ENCODE data around the gene SNX7.

The SNX7 gene

DNA sequence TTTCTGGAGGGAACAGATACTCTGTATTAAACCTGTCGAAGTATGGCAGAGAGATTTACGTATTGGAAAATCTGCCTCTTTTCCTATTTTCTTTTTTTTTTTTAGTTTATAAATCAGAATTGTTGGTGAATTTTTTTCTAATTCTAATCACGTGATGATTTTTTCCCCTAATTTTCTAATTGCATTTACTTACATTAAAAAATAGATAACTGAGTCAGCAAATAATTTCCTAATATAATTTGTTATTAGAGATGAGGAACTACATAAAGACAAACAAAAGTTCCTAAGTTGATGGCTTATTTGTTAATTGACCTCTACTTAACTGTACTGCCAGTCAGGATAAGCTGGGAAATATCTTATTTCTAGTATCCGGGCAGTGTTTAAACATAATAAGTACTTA is 34.6 kb downstream of the SNX7 start:
- no peak for DNase-seq (ENCODE audit: low read depth in 1 of 2, low spot score in 1 of 2)

DNA sequence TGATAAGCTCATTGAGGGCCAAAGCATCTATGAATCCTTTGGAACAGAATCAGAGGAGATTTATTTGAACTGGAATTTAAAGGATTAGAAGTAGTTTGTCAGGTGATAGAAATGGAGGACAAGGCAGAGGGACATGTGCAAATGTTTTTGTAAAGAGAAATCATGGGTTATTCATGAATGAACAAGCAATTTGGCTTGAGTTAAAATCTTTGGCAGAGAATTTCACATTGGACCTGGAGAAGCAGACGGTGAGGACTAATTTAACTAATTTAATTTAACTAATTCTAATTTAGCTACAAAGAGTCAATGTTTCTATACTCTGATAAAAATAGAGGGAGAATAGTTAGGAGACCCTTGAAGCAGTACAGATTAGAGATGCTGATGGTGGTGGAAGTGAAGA is 36.3 kb downstream of the SNX7 start:
- DNase-seq (ENCODE audit: low read depth in 1 of 2, low spot score in 1 of 2) = no peak

DNA sequence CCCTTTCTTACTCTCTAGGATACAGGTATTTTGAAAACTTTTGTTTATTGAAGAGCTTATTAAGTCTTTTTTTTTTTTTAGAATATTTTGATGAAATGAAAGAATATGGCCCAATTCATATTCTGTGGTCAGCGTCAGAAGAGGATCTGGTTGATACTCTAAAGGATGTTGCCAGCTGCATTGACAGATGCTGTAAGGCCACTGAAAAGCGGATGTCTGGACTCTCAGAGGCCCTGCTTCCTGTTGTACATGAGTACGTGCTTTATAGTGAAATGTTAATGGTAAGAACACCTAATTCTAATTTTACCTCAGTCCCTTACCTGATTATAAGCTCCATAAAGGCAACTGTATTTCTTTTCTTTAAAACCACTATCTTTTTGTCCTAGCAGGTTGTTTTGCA is 37.1 kb downstream of the SNX7 start:
- DNase-seq (ENCODE audit: low read depth in 1 of 2, low spot score in 1 of 2) = no peak

DNA sequence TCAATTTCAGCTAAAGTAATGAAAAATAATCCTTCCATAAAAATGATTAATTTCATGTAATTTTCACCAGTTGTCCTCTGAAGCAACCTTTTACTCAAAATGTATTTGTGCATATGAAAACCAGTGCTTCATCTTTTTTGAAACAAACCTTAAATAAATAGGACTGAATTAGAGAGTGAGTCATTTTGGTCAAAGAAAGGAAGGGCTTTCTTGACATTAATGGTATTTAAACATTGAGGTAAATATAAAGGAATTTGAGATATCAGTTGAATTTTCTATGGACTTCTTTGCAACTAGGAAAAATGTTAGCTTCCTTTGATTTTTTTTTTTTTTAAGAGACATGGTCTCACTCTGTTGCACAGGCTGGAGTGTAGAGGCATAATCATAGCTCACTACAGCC is 38.7 kb downstream of the SNX7 start:
- DNase-seq (ENCODE audit: low read depth in 1 of 2, low spot score in 1 of 2) = no peak

DNA sequence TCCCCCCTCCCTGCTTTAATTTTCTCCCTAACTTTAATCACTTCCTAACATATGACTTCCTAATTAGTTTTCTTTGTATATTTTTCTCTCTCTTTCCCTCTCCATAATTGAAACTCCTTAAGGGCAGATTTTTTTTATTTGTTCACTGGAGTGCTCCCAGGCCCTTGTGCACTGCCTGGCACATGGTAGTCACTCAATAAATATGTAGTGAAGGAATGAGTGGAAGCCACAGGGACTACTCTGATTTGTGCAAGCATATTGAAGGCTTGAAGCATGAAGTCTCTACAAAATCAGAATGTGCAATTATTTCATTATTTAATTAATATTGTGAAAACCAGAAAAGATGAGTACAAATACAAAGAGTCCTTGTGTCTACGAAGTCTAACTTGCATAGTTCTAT is 41.5 kb downstream of the SNX7 start:
- no peak for DNase-seq (ENCODE audit: low read depth in 1 of 2, low spot score in 1 of 2)

DNA sequence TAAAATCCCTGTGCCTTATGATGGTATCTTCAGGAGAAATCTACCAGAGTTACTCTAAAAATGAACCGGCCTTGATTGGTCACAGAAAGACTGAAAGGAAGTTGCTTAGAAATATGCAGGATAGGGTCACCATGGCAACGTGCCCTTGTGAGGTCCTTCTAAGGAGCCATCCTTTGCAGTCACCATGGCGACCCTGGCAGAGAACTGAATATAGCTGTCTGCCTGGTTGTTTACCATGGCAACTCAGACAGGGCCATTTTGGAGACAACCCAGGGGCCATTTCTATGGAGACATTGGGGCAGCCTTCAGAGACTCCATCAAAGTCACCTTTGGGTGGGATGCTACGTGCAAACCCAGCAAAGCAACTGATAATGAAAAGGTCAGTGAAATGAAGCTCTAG is 43.0 kb downstream of the SNX7 start:
- DNase-seq (ENCODE audit: low read depth in 1 of 2, low spot score in 1 of 2) = no peak

DNA sequence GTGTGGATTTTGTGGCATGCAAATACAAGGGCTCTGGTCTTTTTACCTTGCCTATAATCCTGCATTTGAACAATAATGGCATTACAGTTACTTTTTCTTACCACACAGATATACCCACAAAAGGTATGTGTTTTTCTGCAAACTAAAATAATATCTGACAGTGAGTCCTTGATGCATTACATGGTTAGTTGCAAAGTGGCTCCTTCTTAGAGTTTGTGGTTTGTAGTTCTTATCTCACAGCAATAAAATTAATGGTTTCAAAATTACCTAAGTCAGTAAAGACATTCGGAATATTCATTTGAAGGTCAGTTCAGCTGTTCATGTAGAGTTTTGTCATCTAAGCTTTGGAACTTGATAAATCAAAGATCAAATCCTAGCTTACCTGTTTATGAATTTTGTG is 43.5 kb downstream of the SNX7 start:
- no peak for DNase-seq (ENCODE audit: low read depth in 1 of 2, low spot score in 1 of 2)

DNA sequence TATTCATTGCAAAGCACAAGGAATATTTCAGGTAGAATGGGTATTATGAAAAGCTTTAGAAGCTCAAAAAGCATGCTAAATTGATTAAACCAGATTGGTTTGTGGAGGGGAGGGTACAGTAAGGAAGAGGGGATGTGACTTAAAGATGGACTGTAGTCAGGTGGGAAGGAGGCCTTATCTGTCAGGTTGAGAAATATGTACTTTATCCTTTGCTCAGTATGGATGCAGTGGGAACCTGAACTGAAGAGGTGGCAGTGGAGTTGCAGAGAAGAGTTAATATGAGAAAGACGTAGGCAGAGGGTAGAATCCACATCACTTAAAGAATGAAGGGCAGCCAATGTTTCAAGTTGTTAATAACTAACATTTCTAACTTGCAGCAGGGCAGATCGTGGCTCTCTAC is 44.1 kb downstream of the SNX7 start:
- DNase-seq (ENCODE audit: low read depth in 1 of 2, low spot score in 1 of 2) = no peak

DNA sequence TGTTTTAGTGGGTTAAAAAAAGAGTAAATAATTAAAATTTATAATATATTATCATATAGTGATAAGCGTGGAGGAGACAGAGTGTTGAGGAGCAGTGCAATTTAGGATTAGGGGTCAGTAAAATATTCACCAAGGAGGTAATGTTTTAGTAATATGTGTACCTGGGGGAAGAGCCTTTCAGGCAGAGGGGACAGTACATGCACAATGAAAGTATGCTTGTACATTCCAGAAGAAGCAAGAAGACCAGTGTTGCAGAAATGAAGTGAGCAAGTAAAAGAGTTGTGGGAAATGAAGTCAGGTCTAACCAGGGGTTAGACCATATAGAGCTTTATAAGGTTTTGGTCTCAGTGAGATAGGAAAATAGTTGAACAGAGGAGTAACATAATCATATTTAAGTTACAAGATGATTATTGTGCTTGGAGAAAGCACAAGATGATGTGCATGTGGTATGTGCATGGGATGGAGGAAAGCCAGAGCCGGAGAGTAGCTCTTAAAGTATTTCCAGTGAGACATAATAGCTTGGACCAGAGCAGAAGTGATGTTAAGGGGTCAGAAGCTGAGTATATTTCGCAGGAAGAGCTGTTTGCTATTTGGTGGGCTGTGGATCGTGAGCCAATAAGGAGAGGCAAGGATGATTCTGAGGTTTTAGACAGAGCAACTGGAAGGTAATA is 44.8 kb downstream of the SNX7 start:
- DNase-seq (ENCODE audit: low read depth in 1 of 2, low spot score in 1 of 2) = no peak

DNA sequence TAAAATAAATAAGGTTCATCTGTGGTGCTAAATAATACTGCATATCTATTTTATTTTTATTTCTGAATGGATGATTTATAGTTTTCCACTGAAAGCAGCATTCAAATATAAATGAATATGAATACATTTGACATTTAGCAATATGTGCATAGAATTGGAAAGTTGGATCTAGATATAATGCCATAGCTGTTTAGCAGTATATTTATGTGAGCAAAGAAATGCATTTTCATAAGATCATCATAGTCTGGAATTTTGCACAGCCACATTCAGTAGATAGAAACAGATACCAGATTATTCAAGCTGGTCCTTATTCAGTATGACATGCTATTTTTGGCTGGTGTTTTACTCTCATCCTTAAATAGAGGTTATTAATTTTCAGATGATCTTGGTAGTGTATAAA is 46.0 kb downstream of the SNX7 start:
- DNase-seq (ENCODE audit: low read depth in 1 of 2, low spot score in 1 of 2) = no peak

DNA sequence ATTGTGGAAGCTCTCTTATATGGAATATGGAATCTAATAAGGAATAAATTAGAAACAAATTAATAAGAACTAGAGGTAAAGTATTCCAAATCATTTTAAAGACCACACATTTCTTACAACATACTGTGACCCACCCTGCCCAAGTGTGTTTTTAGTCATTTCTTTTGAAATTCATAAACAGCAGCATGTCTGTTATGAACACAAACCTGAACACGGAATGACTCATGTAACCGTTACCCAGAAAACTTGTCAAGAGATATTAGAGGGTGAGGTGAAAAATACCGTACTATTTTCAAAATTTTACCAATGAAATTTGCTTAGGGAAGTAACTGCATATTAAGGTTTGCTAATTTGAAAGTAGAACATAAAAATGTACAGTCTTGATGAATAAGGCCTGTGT is 48.4 kb downstream of the SNX7 start:
- no peak for DNase-seq (ENCODE audit: low read depth in 1 of 2, low spot score in 1 of 2)

DNA sequence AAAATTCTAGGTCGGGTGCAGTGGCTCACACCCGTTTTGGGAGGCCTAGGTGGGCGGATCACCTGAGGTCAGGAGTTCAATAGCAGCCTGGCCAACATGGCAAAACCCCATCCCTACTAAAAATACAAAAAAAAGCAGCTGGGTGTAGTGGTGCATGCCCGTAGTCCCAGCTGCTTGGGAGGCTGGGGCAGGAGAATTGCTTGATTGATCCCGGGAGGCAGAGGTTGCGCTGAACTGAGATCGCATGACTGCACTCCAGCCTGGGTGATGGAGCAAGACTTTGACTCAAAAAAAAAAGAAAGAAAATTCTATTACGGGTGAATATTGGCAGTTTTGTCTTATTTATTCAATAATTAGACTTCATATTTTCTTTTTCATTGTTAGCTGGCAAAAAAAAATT is 62.1 kb downstream of the SNX7 start:
- no peak for DNase-seq (ENCODE audit: low read depth in 1 of 2, low spot score in 1 of 2)

DNA sequence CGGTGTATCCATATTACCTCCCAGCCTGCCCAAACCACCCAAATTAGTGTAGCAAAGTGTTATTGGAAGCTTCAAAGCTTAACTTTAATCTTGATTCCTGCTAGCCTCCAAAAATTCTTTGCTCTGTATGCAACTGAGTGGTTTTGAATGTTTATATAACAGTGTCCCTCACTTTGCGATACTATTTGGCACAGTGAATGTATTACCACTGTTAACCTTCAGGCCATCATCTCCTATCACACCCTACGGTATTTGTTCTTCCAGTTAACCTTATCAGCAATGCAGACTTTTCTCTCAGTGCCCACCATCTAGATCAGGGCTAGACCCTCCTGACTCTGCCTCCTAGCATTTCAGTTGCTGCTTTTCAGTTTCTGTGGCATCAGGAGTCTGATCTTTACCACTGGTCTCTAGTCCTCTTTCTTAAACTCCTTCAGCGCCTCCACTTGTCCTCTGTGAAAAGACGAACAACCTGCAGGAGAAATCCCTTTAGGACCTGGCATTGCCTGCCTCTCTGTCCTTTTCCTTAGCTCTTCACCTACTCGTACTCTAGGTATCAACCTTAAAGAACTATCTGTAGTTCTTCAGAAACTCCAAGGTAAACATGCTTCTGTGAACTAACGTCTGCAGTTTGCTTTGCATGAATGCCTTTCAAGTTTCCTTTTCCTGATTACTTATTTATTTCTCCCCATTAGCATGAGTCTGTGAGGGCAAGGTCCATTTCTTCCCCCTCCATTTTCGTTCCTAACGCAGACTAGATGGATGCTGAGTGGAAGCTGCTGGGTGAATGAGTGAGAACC is 71.7 kb downstream of the SNX7 start:
- DNase-seq (ENCODE audit: low read depth in 1 of 2, low spot score in 1 of 2) = no peak

DNA sequence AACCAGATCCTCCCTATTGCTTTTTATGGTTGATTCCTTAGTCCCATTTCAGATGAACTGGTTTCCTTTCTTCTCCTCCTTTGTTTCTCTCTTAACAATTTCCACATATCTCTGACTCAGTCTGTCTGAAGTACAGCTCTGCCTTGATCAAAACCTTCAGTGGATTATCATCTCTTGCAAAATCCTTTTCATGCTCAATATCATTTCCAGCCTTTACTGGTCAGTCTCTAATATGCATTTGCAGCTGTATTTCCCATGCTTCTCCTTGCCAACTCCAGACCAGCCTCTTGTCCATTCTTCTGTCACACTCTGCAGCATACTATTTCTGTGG is 72.2 kb downstream of the SNX7 start:
- no peak for DNase-seq (ENCODE audit: low read depth in 1 of 2, low spot score in 1 of 2)

DNA sequence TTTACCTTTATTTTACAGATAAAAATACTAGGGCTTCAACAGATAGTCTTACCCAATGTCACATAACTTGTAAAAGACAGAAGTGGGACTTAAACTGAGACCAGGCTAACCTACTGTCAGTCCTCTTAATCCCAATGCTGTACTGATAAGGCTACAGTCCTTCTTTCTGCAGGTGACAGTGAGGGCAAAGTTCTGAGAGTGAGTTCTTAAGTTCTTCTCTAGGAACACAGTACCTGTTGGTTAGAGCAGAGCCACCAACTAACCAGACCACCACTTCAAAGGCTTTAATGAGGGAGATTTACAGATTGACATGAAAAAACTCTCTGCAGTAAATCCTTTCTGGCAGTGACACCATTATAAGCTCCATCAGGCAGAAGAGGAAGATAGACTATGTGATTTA is 74.2 kb downstream of the SNX7 start:
- no peak for DNase-seq (ENCODE audit: low read depth in 1 of 2, low spot score in 1 of 2)

DNA sequence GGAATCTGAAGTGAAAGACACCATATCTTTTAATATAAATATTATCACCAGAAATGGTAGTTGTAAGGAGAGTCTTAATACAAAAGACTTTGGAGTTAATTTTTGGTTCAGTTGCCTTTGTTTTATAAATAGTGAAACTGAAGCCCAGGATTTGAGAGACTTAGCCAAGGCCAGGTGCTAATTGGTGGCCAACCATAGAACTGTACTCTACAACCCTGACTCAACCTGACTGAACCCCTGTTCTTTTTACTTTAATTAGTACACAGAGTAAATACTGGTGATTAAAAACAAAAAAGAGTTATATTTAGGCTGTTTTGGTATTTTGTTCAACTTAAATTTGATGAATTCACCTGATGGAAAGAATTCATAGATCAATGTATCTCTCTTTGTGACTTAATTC is 76.3 kb downstream of the SNX7 start:
- no peak for DNase-seq (ENCODE audit: low read depth in 1 of 2, low spot score in 1 of 2)

DNA sequence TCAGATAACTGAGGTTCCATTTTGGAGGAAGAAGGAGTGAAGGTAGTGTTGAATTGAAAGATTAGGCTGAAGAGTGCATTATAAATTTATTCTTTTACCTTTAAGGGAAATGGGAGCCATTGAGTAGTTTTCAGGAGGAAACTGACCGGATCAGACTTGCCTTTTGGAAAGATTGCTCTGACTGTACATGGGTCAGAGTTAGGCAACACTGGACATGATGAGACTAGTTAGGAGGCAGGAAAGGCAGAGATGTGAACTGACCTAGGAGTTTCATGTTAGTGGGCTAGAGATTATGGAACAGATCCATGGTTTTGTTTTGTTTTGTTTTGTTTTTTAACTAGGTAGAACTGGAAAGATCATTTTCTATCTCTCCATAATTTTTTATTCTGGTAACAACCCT is 78.2 kb downstream of the SNX7 start:
- DNase-seq (ENCODE audit: low read depth in 1 of 2, low spot score in 1 of 2) = no peak

DNA sequence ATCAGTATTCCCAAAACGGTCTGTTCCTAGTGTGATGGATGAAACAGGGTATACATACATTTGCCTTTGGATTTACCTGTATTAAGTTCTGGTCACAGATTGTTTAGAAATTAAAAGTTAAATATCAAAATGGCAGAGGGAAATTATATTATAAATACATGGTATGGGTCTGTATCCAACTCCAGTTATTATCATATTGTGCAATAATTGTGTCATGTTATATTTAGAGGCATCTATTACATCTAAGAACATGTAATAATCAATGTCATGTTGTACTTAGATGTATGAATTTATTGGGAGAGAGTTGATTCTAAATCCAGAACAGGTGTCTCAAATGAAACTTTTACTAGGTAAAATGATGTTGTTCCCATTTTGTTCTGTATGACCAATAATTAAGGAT is 79.6 kb downstream of the SNX7 start:
- DNase-seq (ENCODE audit: low read depth in 1 of 2, low spot score in 1 of 2) = no peak

DNA sequence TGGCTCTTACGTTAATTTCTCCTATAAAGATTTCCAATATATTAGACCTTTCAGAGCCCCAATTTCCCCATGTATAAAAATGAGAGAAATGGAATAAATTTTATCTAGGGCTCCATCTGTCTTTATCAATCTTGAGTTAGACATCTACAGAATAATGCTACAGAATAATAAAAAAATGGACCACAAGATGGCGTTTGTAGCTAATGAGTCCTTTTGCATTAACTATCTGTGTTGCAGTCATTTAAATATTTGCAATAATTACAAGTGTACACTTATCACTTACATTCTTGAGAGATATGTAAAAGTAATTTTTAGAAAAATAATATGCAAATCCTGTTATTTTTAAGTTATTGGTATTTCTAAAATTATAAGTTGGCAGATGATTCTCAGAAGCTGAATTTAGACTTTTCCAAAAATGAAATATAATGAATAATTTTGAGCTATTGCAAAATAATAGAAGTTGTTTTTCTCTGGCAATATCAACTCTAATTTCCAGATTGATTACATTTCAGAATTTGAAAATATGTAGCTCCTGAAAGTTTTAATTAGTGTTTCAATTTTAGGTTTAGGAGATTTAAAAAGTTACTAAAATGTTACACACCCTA is 87.7 kb downstream of the SNX7 start:
- no peak for DNase-seq (ENCODE audit: low read depth in 1 of 2, low spot score in 1 of 2)

DNA sequence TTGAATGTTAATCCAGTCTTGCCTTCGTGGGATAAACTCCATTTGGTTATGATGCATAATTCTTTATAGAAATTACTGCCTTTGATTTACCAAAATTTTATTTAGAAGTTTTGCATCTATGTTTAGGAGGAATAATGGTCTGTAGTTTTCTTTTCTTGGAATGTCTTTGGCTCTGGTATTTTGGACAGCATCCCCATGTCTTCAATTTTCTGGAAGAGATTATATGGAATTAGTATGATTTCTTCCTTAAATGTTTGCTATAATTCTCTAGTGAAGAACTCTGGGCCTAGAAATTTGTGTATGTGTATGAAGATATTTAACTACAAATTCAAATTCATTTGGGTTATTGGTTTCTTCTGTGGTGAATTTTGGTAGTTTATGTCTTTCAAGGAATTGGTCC is 92.7 kb downstream of the SNX7 start:
- DNase-seq (ENCODE audit: low read depth in 1 of 2, low spot score in 1 of 2) = no peak

DNA sequence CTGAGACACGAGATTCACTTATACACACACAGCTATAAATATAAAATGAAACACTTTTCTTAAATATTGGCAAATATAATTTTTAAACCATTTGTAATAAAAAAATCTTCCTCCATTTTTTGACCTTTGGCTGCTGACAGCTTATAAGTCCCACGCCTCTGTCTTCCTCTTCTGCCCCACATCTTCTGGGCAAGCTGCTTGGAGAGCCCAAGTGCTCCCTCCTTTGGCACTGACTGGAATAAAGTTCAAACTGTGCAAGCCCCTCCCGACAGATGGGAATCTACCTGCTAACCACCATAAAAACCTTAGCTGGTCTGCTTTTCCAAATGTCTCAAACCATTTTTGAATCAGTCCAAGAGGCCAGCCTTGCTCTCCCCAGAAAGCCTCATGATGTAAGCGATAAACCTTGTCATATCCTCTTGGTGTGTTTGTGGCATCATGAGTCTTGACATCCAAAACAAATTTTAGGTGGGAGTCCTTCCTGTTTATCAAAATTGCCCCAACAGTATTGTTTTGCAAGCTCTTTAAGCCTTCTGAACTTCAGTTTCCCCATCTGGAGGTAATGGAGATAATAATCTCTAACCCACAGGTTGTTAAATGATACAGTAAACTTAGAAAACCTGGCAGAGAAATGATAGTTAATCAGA is 99.8 kb downstream of the SNX7 start:
- no peak for DNase-seq (ENCODE audit: low read depth in 1 of 2, low spot score in 1 of 2)

DNA sequence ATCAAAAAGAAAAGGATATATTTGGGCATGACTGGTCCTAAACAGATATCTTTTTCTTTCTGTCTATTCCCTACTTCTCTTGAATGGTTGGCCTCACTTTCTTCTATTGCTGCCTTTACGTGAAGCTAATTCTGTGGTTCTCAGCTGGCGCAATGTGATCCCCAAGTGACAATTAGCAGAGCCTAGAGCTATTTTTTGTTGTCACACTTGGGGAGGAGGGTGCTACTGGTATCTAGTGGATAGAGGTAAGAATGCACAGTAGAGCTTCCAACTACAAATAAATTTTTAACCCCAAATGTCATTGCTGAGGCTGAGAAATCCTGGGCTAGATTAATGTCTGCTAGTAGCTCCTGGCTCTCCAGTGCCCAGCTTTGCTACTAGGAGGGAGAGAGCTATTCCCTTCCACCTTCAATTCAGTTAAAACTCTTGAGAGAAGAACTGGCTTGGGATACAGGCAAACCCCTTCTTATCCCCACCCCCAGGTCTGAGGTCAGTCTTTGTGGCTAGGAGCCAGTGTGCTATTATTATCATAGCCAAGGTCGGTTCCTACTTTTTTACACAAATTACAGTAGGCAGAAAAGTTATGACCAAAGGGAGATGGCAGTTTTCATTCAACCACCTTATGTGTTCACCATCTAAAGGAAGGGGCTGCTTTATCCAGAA is 102.1 kb downstream of the SNX7 start:
- DNase-seq (ENCODE audit: low read depth in 1 of 2, low spot score in 1 of 2) = no peak
